NCI-H345 treated with DMSO at 0.1 percent for 48 hours (cell line): ENCODE results near the gene CROT.
"Not testable (repeated sequence)": the region's sequence is repeated elsewhere in the genome, so short reads cannot be mapped to it uniquely, and the experiment has no call there.

Experiments
- DNase-seq: peaks from one replicate; lab custom pipeline; 2025; ENCODE audit not compliant: unreplicated experiment; lab: John Stamatoyannopoulos, UW

Gene CROT

DNA sequence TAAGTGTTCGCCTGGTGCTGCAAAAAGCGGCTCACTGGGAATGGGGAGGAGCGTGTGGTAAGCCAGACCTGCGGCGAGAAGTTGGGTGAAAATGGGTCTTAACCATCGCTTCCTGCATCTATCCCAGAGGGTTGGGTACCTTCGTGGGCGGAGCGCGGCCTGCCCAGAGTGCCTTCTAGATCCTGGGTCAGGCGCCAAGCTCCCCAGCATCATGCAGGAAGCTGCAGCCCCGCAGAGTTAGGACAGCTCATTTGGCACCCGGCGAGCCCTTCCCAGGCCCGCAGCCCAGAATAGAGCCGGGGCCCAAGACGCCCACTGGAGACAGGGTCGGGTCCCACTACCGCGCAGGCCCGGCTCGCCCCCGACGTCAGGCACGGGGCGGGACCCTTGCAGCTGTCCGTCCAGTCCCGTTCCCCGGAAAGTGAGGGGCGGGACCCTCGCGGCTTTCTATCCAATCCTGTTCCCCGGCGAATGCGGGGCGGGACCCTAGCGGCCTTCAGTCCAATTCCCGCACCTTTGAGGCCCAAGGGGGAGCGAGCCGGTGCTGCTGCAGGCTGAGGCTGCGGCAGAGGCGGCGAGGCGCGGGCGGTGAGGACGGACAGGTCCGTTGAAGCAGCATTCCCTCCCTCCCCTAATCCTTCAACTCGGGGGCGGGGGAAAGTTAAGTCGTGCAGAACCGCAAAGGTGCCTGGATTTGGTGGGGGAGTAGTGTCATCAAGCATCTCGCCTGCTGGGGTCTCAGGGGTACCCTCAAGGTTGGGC lies at the start of gene CROT:
CROT (plus strand) TSS at position 499 of the 762 bp plus-strand sequence. CDS start 3,405 bp downstream, outside the sequence.
- peak; percentile 93 for DNase-seq

GRCh38 chr7:87300756-87301155 lies 44.7 kb upstream of the CROT start:
- DNase-seq: no peak

GRCh38 chr7:87310790-87311419 lies 34.6 kb upstream of the CROT start:
- DNase-seq: no peak

DNA sequence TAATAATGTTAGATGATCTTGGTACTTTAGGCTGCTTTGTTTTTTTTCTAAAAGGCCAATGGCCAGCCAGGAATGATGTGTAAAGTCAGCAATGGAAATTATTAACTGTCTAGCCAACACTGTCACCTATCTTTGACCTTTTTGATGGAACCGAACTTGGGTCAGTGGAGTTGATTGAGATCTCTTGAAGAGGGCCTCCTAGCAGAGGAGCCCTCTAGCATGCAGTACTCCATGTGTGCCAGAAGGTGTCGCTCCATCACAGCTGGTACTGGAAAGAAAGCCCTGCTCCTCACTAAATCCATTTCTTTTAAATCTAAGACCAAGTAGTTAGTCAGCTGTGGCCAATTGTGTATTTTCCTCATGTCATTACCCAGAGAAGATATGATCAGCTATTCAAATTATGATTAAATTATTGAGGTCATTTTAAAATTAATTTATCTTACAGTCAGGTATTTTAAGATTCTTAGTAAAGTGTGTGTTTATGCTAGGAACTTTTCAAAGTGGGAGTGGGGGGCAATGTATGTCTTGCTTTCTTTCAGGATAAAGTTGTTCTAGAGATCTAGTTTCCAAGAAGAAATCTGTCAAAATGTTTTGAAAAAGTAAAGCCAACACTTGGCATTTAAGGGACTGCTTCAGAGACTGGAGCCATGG lies 33.1 kb upstream of the CROT start:
- DNase-seq: peak; percentile 51

- no peak for DNase-seq
Observed at GRCh38 chr7:87316097-87316700, 29.3 kb upstream of the CROT start.

GRCh38 chr7:87316846-87317552 lies 28.5 kb upstream of the CROT start:
- DNase-seq: no peak

DNA sequence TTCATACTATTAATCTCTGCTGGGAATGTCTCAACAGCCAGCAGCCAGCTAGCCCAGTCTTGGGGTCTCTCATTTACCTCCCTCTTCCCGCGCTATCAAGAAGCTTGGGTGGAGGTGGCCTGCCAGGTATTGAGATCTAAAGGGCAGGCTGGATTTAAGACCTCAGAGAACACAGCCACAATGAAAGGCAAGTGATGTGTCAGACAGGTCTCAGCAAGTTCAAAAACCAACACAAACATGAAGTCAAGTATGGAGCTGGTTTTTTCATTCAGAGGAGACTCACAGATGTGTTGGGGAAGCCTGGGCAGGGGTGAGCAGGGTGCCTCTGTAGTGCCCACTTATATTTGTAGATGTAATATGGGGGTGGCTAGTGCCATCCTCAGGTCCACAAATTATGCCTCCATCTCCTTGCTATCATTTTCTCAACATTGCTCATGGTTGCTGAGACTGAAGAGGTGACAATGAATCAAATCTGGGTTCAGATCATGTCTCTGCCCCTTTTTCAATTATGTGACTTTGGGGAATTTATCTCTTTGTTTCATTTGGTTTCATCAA lies 27.7 kb upstream of the CROT start:
- DNase-seq: peak; percentile 9

DNA sequence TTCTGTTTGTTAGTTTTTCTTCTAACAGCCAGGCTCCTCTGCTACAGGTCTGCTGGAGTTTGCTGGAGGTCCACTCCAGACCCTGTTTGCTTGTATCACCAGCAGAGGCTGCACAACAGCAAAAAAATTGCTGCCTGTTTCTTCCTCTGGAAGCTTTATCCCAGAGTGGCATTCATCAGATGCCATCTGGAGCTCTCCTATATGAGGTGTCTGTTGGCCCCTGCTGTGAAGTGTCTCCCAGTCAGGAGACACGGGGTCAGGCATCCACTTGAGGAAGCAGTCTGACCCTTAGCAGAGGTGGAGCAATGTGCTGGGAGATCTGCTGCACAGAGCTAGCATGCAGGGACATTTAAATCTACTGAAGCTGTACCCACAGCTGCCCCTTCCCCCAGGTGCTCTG lies 26.7 kb upstream of the CROT start:
- DNase-seq: peak; percentile 38

GRCh38 chr7:87319154-87319581 lies 26.3 kb upstream of the CROT start:
- DNase-seq: not testable (repeated sequence)

GRCh38 chr7:87322912-87323311 lies 22.6 kb upstream of the CROT start:
- no peak for DNase-seq

GRCh38 chr7:87325576-87326370 lies 19.7 kb upstream of the CROT start:
- DNase-seq: no peak

DNA sequence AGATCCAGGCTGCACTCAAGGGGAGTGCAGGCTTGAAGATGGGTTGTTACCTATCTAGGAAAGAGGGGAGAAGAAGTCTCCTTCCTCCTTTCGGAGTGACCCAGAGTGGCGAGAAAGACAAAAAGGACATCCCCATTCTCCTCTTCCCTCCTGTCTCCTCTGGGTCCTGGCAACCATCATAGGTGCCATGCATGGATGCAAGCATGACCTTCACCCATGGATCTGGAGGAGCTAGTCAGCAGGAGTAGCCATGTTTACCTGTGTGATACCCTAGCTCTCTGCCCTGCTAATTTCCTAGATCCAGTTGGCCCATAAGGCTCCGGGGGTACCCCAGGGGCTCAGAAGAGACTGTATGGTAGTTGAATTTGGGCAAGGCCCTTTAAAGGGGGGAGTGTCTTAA lies 17.2 kb upstream of the CROT start:
- no peak for DNase-seq

GRCh38 chr7:87330316-87330715 lies 15.1 kb upstream of the CROT start:
- no peak for DNase-seq

- DNase-seq: peak; percentile 14
Observed at GRCh38 chr7:87330942-87331341, 14.5 kb upstream of the CROT start.

GRCh38 chr7:87331687-87332252 lies 13.7 kb upstream of the CROT start:
- no peak for DNase-seq

DNA sequence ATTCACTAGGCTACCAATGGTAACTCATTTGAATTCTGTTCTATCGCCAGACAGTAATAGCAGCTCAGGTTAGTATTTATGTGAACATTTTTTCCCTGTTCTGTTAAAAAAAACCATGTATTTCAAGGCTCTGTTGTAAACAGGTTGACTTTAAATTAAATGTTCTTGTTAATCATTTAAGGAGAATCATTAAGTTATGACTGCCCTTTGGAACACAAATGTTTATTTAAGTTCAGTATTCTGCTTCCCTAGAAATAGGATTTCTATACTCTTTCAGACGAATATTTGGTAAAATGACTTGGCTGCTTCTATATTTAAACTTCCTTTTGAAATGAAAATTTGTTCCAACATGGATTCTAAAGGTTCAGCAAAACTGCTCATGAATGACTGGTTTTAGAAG lies 13.1 kb upstream of the CROT start:
- no peak for DNase-seq

- DNase-seq: no peak
Observed at GRCh38 chr7:87336136-87336535, 9.3 kb upstream of the CROT start.

DNA sequence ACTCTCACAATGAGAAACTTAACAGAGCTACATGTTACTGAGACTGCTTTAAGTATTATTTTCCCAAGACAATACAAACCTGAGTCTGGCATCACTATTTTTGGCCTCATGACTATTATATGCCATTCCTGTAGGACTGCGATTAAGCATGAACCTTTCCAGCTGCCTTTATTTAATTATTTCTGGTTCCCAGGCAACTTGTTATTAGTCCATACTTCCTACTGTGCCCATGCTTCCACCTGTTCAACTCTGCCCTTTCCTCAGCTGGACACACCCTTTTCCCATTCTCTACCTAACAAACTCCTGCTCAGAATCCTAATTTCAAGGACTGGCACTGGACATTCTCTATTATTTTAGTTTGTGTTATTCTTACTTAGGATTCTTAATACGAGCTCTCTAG lies 8.1 kb upstream of the CROT start:
- DNase-seq: no peak

DNA sequence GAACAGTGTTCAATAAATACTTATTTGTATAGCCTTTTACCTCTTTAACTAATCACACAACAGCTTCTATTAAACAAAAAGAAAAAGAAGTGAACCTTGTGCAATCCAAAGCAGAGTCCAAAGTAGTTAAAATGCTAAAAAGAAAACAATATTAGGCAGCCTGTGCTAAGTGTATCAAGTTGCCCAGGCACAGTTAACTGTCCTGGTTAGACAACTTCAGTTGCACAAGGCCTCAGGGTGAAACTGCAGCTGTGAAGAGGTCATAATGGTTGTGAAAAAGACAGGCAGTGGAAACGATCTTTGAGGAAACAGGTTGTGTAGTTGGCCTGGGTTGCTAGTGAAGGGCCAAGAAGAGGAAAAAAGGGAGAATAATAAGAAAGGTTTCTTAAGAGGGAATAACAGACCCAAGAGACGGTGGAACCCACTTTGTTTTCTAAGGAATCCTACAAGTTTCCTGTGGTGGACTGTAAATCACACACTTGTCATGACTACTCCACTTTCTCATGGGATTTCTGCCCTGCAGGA lies 6.0 kb upstream of the CROT start:
- DNase-seq: no peak
